Upper lobe of right lung (tissue), 1 donor: ENCODE data around the gene SHC2. TPM values are rescaled to one million over a fixed set of nuclear protein-coding genes. Genes with fewer than 3 reads are reported as not detected.
"Not testable (repeated sequence)": the region's sequence is repeated elsewhere in the genome, so short reads cannot be mapped to it uniquely, and the experiment has no call there.

Experiments
- ATAC-seq: fragments of 200-7000 bp; cut with Tn5 transposase; one replicate; pipeline ENCODE4 v1.9.1; 2020; ENCODE audit warnings: mild to moderate bottlenecking, moderate library complexity
- DNase-seq: peaks from one replicate; pipeline ENCODE4 v3.0.0-alpha.2; 2020
- H3K27ac ChIP-seq: fragments of 200-600 bp; one replicate; pipeline ENCODE4 v1.8.0; 2022
- H3K27me3 ChIP-seq: fragments of 200-600 bp; one replicate; pipeline ENCODE4 v1.8.0; 2022; ENCODE audit warnings: mild to moderate bottlenecking
- H3K36me3 ChIP-seq: fragments of 200-600 bp; one replicate; pipeline ENCODE4 v1.8.0; 2022
- H3K4me1 ChIP-seq: fragments of 200-600 bp; one replicate; pipeline ENCODE4 v1.8.0; 2022
- H3K4me3 ChIP-seq: fragments of 200-600 bp; one replicate; pipeline ENCODE4 v1.8.0; 2022; ENCODE audit warnings: mild to moderate bottlenecking
- H3K9me3 ChIP-seq: fragments of 200-600 bp; one replicate; pipeline ENCODE4 v1.8.0; 2022
- intact Hi-C: fragments of 100-400 bp; cut with DNase I; formaldehyde crosslinking; loops from one replicate; pipeline ENCODE4 v1.11.0; 2022
- total RNA-seq: library from RNA; stranded (reverse); fragmentation: NEBNext Ultra II Directional; extraction: Animal tissue kit (Norgen Biotek cat#: 25700); gene quantifications from one replicate; pipeline ENCODE4 v1.2.1, GENCODE V29; 2021
- TF ChIP-seq, protein P1 (sequence below): fragments of 200-600 bp; IDR thresholded peaks from one replicate; pipeline ENCODE4 v1.8.0; 2022; ENCODE audit warnings: antibody characterized with exemption
- donor health status: DM: no; HTN: yes; CAD: no; lungs with severe emphysema.

SHC2 gene
- total RNA-seq, 1 donor from 2014 or later = 37.8 TPM

DNA sequence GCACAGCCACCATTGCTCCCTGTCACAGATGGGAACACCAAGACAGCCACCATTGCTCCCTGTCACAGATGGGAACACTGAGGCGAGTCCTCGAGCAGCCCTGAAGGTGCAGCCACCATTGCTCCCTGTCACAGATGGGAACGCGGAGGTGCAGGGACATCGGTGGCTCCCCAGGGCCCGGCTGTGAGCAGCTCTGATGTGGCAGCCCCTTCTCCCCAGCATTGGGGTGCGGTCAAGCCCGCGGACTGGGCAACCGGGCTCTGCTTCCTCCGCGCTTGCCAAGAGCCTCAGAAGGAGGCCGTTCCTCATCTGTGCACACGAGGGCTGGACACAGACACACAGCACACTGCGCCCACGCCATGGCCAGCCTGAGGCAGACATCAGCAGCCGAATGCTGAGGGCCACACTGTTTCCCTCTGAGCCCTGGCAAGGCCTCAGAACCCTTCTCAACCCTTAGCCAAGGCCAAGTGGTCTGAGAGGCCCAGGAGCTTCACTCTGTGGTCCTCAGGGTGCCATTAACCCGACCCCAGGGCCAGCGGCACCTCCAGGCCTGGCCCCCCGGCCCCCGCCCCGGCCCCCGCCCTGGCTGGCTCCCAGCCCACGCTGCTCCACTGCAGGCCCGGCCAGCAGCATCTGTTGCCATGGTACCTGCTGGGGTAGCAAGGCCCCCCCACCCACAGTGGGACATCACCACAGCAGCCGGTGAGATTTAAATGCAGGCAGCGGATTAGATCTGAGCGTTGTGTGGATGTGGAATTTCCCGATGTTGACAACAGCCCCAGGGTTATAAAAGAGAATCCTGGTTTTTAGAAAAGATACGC lies 70.2 kb downstream of the SHC2 start:
- intact Hi-C loops = no loop called here
- Histone ChIP-seq H3K27ac (no peak overlapping the region), H3K4me1 (no peaks in the 10 kb centered on the region), H3K4me3 (no peak overlapping the region), H3K36me3 (no peaks in the 10 kb centered on the region), H3K9me3 (no peaks in the 10 kb centered on the region), H3K27me3 (no peaks in the 10 kb centered on the region)
- TF ChIP-seq, protein P1, sequence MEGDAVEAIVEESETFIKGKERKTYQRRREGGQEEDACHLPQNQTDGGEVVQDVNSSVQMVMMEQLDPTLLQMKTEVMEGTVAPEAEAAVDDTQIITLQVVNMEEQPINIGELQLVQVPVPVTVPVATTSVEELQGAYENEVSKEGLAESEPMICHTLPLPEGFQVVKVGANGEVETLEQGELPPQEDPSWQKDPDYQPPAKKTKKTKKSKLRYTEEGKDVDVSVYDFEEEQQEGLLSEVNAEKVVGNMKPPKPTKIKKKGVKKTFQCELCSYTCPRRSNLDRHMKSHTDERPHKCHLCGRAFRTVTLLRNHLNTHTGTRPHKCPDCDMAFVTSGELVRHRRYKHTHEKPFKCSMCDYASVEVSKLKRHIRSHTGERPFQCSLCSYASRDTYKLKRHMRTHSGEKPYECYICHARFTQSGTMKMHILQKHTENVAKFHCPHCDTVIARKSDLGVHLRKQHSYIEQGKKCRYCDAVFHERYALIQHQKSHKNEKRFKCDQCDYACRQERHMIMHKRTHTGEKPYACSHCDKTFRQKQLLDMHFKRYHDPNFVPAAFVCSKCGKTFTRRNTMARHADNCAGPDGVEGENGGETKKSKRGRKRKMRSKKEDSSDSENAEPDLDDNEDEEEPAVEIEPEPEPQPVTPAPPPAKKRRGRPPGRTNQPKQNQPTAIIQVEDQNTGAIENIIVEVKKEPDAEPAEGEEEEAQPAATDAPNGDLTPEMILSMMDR = no peak
- peak; percentile 13 for ATAC-seq
- no peak for DNase-seq

DNA sequence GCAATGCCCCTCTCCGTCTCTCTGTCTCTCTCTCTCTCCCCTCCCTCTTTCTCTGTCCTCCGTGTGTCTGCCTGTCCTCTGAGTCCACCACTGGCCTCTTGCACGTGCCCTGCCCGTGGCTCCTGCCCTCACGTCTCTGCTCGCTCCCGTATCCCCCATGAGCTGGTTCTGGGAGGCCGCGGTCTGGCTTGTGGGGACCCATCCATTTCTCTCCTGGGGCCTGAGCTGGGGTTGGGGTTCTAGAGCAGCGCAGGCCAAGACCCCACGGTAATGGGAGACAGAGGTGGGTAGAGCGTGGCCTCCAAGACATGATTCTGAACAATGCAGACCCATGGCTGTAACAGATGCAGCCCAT lies 70.9 kb downstream of the SHC2 start:
- no peaks in the 10 kb centered on the region for H3K27me3 ChIP-seq
- no peaks in the 10 kb centered on the region for H3K36me3 ChIP-seq
- no peaks in the 10 kb centered on the region for H3K4me1 ChIP-seq
- TF ChIP-seq, protein P1 = no peak
- peak; percentile 40 for DNase-seq
- no peak overlapping the region for H3K4me3 ChIP-seq
- no peaks in the 10 kb centered on the region for H3K9me3 ChIP-seq
- intact Hi-C loops = no loop called here
- ATAC-seq = no peak
- no peak overlapping the region for H3K27ac ChIP-seq

DNA sequence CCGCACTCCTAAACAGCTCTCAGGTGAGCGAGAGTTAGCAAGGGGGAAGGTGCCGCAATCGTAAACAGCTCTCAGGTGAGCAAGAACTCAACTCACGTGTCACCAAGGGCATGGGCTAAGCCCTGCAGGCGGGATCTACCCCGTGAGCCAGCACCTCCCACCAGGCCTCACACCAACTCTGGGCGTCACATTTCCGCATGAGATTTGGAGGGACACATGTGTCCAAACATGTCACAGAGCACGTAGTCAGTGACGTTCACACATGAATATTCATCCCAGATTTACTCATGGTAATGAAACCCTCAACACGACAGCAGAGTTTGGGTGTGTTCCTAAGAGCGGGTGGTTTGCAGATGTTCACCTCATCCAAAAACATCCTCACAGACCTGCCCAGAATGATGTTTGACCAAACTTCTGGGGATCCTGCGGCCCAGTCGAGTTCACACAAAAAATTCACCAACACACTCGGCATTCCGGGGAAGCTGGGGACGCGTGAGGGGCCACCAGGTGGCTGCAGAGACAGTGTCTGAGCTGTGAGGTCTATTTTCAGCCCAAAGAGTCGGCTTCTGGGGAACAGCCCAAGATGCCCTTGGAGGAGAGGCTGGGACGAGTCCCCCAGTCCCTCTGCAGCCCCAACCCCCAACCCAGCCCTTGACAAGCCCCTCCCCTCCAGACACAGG lies 71.4 kb downstream of the SHC2 start:
- no peaks in the 10 kb centered on the region for H3K9me3 ChIP-seq
- DNase-seq (peak; percentile 34), ATAC-seq (no peak)
- no peaks in the 10 kb centered on the region for H3K36me3 ChIP-seq
- TF ChIP-seq, protein P1 = no peak
- intact Hi-C loops = no loop called here
- H3K4me3 ChIP-seq = no peak overlapping the region
- H3K27me3 ChIP-seq = peaks cover 2% of the 10 kb centered on the region
- no peaks in the 10 kb centered on the region for H3K4me1 ChIP-seq
- H3K27ac ChIP-seq = no peak overlapping the region

DNA sequence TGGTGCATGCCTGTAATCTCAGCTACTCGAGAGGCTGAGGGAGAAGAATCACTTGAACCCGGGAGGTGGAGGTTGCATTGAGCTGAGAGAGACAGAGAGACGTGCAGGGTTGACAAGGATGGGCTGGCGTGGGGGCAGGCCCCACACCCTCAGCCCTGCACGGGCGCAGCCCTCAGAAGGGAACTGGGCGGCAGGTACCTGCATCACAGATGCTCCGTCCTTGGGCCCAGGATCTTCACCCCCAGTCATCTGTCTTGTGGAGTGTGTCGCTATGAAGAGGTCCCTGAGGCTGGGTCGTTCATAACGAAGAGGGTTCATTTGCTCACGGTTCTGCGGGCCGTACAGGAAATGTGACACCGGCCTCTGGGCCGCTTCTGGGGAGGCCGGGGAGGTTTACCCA lies 72.1 kb downstream of the SHC2 start:
- intact Hi-C loops = no loop called here
- H3K27ac ChIP-seq = no peak overlapping the region
- no peaks in the 10 kb centered on the region for H3K9me3 ChIP-seq
- ATAC-seq = no peak
- peaks cover 7% of the 10 kb centered on the region for H3K27me3 ChIP-seq
- TF ChIP-seq, protein P1 = no peak
- DNase-seq = peak; percentile 46
- H3K4me3 ChIP-seq = no peak overlapping the region
- no peaks in the 10 kb centered on the region for H3K4me1 ChIP-seq
- no peaks in the 10 kb centered on the region for H3K36me3 ChIP-seq

DNA sequence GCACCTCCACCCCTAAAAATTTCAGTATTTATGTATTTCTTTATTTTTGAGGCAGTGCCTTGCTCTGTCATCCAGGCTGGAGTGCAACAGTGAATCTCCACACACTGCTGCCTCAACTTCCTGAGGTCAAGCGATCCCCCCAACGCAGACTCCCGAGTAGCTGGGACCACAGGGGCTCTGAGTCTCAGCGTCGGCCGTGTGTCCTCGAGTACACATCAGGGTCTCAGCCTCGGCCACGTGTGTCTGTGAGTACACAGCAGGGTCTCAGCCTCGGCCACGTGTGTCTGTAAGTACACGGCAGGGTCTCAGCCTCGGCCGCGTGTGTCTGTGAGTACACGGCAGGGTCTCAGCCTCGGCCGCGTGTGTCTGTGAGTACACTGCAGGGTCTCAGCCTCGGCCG lies 73.1 kb downstream of the SHC2 start:
- no peaks in the 10 kb centered on the region for H3K36me3 ChIP-seq
- TF ChIP-seq, protein P1 = no peak
- no peak for ATAC-seq
- no peak overlapping the region for H3K27ac ChIP-seq
- intact Hi-C loops = no loop called here
- H3K4me1 ChIP-seq = no peaks in the 10 kb centered on the region
- H3K4me3 ChIP-seq = no peak overlapping the region
- peaks cover 12% of the 10 kb centered on the region for H3K27me3 ChIP-seq
- no peaks in the 10 kb centered on the region for H3K9me3 ChIP-seq
- DNase-seq = peak; percentile 52

DNA sequence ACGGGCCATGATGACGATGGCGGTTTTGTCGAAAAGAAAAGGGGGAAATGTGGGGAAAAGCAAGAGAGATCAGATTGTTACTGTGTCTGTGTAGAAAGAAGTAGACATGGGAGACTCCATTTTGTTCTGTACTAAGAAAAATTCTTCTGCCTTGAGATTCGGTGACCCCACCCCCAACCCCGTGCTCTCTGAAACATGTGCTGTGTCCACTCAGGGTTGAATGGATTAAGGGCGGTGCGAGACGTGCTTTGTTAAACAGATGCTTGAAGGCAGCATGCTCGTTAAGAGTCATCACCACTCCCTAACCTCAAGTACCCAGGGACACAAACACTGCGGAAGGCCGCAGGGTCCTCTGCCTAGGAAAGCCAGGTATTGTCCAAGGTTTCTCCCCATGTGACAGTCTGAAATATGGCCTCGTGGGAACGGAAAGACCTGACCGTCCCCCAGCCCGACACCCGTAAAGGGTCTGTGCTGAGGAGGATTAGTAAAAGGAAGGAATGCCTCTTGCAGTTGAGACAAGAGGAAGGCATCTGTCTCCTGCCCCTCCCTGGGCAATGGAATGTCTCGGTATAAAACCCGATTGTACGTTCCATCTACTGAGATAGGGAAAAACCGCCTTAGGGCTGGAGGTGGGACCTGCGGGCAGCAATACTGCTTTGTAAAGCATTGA lies 74.1 kb downstream of the SHC2 start:
- H3K4me1 ChIP-seq, ATAC-seq, H3K9me3 ChIP-seq, H3K4me3 ChIP-seq, H3K36me3 ChIP-seq, intact Hi-C loops, H3K27ac ChIP-seq: not testable (repeated sequence)
- peak; percentile 57 for DNase-seq
- peaks cover 12% of the 10 kb centered on the region for H3K27me3 ChIP-seq

DNA sequence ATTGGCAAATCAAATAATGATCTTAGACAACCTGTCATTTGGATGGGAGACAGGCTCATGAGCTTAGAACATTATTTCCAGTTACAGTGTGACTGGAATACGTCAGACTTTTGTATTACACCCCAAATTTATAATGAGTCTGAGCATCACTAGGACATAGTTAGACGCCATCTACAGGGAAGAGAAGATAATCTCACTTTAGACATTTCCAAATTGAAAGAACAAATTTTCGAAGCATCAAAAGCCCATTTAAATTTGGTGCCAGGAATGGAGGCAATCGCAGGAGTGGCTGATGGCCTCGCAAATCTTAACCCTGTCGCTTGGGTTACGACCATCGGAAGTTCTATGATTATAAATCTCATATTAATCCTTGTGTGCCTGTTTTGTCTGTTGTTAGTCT lies 74.6 kb downstream of the SHC2 start:
- H3K9me3 ChIP-seq, H3K4me3 ChIP-seq, H3K36me3 ChIP-seq, intact Hi-C loops, H3K4me1 ChIP-seq, H3K27ac ChIP-seq, ATAC-seq: not testable (repeated sequence)
- DNase-seq = peak; percentile 6
- H3K27me3 ChIP-seq = peaks cover 12% of the 10 kb centered on the region
